Urinary bladder (tissue), 4 donors: ENCODE data around the gene PCDHA12. TPM values are rescaled to one million over a fixed set of nuclear protein-coding genes. Genes with fewer than 3 reads are reported as not detected.
"Not testable (repeated sequence)": the region's sequence is repeated elsewhere in the genome, so short reads cannot be mapped to it uniquely, and the experiment has no call there.

Source experiments
- DNase-seq: peaks from one replicate; pipeline ENCODE4 v3.0.0-alpha.2; 2015; ENCODE audit errors: extremely low spot score
- H3K27ac ChIP-seq: one replicate; pipeline ENCODE4 v1.5.1; 2013; ENCODE audit warnings: low read depth, mild to moderate bottlenecking, moderate library complexity
- H3K36me3 ChIP-seq: one replicate; pipeline ENCODE4 v1.6.1; 2013; ENCODE audit warnings: mild to moderate bottlenecking, moderate library complexity; ENCODE audit not compliant: insufficient read depth
- H3K4me1 ChIP-seq: one replicate; pipeline ENCODE4 v1.6.1; 2013; ENCODE audit warnings: mild to moderate bottlenecking, moderate library complexity; ENCODE audit not compliant: insufficient read depth
- H3K4me3 ChIP-seq: one replicate; pipeline ENCODE4 v1.5.1; 2013; ENCODE audit warnings: low read depth, low read length
- WGBS: extraction: QIAGEN DNeasy Blood & Tissue Kit; methylation state at CpG from one replicate; pipeline ENCODE4 v1.1.7; 2013; 5-methylcytosine and 5-hydroxymethylcytosine counted together
- polyA plus RNA-seq: library from polyadenylated mRNA; stranded (reverse); fragments of 200-250 nt; gene quantifications from one replicate; pipeline ENCODE4 v1.2.3, GENCODE V29; 2013
- total RNA-seq: library from RNA; depleted of rRNA; stranded (reverse); fragments of >200 nt; gene quantifications from one replicate; pipeline ENCODE4 v1.2.3, GENCODE V29; 2014
- donor health status: healthy with polysubstance abuse.
- donor health status: healthy.

PCDHA12 gene
- total and polyA plus RNA-seq, 2 donors = 0.03 to 0.90 TPM

DNA sequence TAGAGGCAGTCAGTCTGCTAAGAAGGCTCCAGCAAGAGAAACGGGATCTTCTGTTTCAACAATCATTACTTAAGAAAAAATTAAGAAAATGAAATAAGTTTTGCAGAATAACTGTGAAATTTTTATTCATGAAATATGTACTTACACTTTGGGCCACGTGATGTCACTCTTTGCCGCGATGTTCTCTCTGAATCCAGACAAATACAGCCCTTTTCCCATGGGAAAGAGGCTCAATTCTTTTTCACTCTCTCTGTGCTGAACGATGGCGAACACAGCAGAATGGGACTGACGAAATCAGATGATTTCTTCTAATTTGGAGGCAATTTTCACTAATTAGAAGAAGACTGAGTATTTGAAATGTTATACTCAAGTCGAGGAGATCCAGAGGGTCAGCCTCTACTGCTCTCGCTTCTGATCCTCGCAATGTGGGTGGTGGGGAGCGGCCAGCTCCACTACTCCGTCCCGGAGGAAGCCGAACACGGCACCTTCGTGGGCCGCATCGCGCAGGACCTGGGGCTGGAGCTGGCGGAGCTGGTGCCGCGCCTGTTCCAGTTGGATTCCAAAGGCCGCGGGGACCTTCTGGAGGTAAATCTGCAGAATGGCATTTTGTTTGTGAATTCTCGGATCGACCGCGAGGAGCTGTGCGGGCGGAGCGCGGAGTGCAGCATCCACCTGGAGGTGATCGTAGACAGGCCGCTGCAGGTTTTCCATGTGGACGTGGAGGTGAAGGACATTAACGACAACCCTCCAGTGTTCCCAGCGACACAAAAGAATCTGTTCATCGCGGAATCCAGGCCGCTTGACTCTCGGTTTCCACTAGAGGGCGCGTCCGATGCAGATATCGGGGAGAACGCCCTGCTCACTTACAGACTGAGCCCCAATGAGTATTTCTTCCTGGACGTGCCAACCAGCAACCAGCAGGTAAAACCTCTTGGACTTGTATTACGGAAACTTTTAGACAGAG is 26.7 kb upstream of the PCDHA12 start, which contains the start of gene PCDHA9:
TSS of gene PCDHA9 (plus strand) at position 244 of the 964 bp plus-strand sequence. CDS start at position 358, 114 bp downstream.
- H3K27ac ChIP-seq, H3K4me3 ChIP-seq: not testable (repeated sequence)
- 19% methylated on average over 46 of the region's 48 CpGs for WGBS

GRCh38 chr5:140849831-140850634 is 25.1 kb upstream of the PCDHA12 start:
- not testable (repeated sequence) for H3K4me3 ChIP-seq, DNase-seq, H3K4me1 ChIP-seq, H3K36me3 ChIP-seq, H3K27ac ChIP-seq
- 45% methylated on average over 101 of the region's 101 CpGs for whole genome bisulfite sequencing

More for the DNA sequence above, 26.7 kb upstream of the PCDHA12 start, which contains the start of gene PCDHA9:
- H3K4me1 ChIP-seq, H3K36me3 ChIP-seq, DNase-seq: not testable (repeated sequence)

GRCh38 chr5:140855772-140856674 is 19.1 kb upstream of the PCDHA12 start, which contains the start of gene PCDHA10:
PCDHA10 (plus strand) TSS chr5:140855897; CDS start chr5:140856049, 152 bp downstream.
- H3K4me3 ChIP-seq = no peak within 1 kb of the TSS
- WGBS = 18% methylated on average over 44 of the region's 44 CpGs
- no peaks in the 10 kb centered on the region for H3K36me3 ChIP-seq
- H3K27ac ChIP-seq = no peak within 1 kb of the TSS
- DNase-seq = no peak
- H3K4me1 ChIP-seq = no peaks in the 10 kb centered on the region

DNA sequence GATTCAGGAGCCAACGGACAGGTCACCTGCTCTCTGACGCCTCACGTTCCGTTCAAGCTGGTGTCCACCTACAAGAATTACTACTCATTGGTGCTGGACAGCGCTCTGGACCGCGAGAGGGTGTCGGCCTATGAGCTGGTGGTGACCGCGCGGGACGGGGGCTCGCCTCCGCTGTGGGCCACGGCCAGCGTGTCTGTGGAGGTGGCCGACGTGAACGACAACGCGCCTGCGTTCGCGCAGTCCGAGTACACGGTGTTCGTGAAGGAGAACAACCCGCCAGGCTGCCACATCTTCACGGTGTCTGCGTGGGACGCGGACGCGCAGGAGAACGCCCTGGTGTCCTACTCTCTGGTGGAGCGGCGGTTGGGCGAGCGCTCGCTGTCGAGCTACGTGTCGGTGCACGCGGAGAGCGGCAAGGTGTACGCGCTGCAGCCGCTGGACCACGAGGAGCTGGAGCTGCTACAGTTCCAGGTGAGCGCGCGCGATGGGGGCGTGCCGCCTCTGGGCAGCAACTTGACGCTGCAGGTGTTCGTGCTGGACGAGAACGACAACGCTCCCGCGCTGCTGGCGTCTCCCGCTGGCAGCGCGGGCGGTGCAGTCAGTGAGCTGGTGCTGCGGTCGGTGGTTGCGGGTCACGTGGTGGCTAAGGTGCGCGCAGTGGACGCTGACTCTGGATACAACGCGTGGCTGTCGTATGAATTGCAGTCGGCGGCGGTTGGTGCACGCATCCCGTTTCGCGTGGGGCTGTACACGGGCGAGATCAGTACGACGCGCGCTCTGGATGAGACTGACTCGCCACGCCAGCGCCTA is 17.7 kb upstream of the PCDHA12 start:
- H3K4me1 ChIP-seq = no peaks in the 10 kb centered on the region
- no peaks in the 10 kb centered on the region for H3K36me3 ChIP-seq
- DNase-seq = no peak
- H3K27ac ChIP-seq = no peak overlapping the region
- 53% methylated on average over 94 of the region's 94 CpGs for WGBS
- no peak overlapping the region for H3K4me3 ChIP-seq

- Histone ChIP-seq H3K4me3 (no peak overlapping the region), H3K36me3 (no peaks in the 10 kb centered on the region), H3K27ac (no peak overlapping the region), H3K4me1 (no peaks in the 10 kb centered on the region)
- DNase-seq = no peak
- WGBS = 65% methylated on average over 22 of the region's 22 CpGs
These were observed 17.2 kb upstream of the PCDHA12 start for GRCh38 chr5:140857987-140858240.

DNA sequence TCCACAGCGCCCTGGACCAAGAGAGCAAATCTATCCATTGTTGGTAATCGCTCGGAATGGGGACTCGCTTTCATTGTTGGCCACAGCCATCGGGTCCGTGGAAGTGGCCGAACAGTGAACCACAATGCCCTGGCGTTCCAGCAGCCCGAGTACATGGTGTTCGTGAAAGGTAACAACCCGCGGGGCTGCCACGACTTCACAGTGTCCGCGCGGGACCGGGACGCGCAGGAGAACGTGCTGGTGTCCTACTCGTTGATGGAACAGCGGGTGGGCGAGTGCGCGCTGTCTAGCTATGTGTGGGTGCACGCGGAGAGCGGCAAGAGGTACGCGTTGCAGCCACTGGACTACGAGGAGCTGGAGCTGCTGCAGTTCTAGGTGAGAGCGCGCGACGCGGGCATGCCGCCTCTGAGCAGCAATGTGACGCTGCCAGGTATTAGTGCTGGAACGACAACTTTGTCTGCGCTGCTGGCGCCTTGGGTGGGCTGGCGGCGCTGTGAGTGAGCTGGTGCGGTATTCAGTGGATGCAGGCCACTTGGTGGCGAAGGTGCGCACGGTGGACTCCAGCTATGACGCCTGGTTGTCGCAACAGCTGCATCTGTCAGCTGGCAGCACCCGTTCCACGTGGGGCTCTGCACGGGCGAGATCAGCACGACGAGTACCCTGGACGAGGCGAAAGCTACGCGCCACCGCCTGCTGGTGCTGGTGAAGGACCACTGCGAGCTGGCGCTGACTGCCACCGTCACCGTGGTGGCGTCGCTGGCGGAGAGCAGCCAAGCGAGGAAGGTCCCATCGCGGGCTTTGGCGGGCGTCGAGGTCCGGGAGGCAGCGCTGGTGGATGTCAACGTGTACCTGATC is 12.4 kb upstream of the PCDHA12 start:
- no peak overlapping the region for H3K4me3 ChIP-seq
- no peak for DNase-seq
- no peak overlapping the region for H3K27ac ChIP-seq
- 41% methylated on average over 76 of the region's 76 CpGs for WGBS
- no peaks in the 10 kb centered on the region for H3K36me3 ChIP-seq
- H3K4me1 ChIP-seq = no peaks in the 10 kb centered on the region

- 12% methylated on average over 41 of the region's 41 CpGs for WGBS
- H3K27ac ChIP-seq = no peak within 1 kb of the TSS
- no peaks in the 10 kb centered on the region for H3K4me1 ChIP-seq
- DNase-seq = no peak
- H3K36me3 ChIP-seq = no peaks in the 10 kb centered on the region
- no peak within 1 kb of the TSS for H3K4me3 ChIP-seq
These were observed 6.2 kb upstream of the PCDHA12 start, which contains the start of gene PCDHA11 for GRCh38 chr5:140868721-140869554. PCDHA11 (plus strand) TSS chr5:140868957; CDS start chr5:140869104, 147 bp downstream.

DNA sequence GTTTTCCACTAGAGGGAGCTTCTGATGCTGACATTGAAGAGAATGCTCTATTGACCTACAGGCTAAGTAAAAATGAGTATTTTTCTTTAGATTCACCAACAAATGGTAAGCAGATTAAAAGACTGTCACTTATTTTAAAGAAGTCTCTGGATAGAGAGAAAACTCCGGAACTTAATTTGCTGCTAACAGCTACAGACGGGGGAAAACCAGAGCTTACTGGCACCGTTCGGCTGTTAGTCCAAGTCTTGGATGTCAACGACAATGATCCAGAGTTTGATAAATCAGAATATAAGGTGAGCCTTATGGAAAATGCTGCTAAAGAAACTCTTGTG is 5.6 kb upstream of the PCDHA12 start:
- DNase-seq = no peak
- Histone ChIP-seq H3K27ac (no peak overlapping the region), H3K4me1 (no peaks in the 10 kb centered on the region), H3K36me3 (no peaks in the 10 kb centered on the region), H3K4me3 (no peak overlapping the region)
- 58% methylated on average over 5 of the region's 5 CpGs for WGBS

DNA sequence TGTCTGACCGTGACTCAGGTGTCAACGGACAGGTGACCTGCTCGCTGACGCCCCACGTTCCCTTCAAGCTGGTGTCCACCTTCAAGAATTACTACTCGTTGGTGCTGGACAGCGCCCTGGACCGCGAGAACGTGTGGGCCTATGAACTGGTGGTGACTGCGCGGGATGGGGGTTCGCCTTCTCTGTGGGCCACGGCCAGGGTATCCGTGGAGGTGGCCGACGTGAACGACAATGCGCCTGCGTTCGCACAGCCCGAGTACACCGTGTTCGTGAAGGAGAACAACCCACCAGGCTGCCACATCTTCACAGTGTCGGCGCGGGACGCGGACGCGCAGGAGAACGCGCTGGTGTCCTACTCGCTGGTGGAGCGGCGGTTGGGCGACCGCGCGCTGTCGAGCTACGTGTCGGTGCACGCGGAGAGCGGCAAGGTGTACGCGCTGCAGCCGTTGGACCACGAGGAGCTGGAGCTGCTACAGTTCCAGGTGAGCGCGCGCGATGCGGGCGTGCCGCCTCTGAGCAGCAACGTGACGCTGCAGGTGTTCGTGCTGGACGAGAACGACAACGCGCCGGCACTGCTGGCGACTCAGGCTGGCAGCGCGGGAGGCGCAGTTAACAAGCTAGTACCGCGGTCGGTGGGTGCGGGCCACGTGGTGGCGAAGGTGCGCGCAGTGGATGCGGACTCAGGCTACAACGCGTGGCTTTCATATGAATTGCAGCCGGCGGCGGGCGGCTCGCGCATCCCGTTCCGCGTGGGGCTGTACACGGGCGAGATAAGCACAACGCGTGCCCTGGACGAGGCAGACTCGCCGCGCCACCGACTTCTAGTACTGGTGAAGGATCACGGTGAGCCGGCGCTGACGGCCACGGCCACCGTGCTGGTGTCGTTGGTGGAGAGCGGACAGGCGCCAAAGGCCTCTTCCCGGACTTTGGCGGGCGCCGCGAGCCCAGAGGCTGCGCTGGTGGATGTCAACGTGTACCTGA is 4.6 kb upstream of the PCDHA12 start:
- Histone ChIP-seq H3K4me3 (no peak overlapping the region), H3K27ac (no peak overlapping the region), H3K4me1 (no peaks in the 10 kb centered on the region), H3K36me3 (no peaks in the 10 kb centered on the region)
- WGBS = 43% methylated on average over 114 of the region's 114 CpGs
- DNase-seq = no peak

DNA sequence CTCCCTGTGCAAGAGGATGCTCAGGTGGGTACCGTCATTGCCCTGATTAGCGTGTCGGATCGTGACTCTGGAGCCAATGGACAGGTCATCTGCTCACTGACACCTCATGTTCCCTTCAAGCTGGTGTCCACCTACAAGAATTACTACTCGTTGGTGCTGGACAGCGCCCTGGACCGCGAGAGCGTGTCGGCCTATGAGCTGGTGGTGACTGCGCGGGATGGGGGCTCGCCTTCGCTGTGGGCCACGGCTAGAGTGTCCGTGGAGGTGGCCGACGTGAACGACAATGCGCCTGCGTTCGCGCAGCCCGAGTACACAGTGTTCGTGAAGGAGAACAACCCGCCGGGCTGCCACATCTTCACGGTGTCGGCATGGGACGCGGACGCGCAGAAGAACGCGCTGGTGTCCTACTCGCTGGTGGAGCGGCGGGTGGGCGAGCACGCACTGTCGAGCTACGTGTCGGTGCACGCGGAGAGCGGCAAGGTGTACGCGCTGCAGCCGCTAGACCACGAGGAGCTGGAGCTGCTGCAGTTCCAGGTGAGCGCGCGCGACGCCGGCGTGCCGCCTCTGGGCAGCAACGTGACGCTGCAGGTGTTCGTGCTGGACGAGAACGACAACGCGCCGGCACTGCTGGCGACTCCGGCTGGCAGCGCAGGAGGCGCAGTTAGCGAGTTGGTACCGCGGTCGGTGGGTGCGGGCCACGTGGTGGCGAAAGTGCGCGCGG is 1.6 kb downstream of the PCDHA12 start:
- not testable (repeated sequence) for H3K4me3 ChIP-seq, DNase-seq, H3K4me1 ChIP-seq, H3K27ac ChIP-seq, H3K36me3 ChIP-seq
- 36% methylated on average over 80 of the region's 80 CpGs for WGBS
